GM23338 (cell line): Measurements from ENCODE around the gene NXPH3. TPM values are rescaled to one million over a fixed set of nuclear protein-coding genes. Genes with fewer than 3 reads are reported as not detected.

ENCODE experiments used
- ATAC-seq: fragments of 200-7000 bp; cut with Tn5 transposase; 3 replicates; pipeline ENCODE4 v1.9.1; 2020
- DNase-seq: peaks from one replicate; pipeline ENCODE4 v3.0.0-alpha.2; 2015; ENCODE audit warnings: low spot score
- H2AFZ ChIP-seq: fragments of 200-600 bp; sonication (generic); 2 replicates; pipeline ENCODE4 v1.8.0; 2016; ENCODE audit warnings: antibody characterized with exemption, mild to moderate bottlenecking, moderate library complexity
- H3F3A ChIP-seq: fragments of 200-600 bp; sonication (generic); replicated peaks from 2 replicates; pipeline ENCODE4 v1.8.0; 2017; ENCODE audit warnings: antibody characterized with exemption, mixed run types, low read depth
- H3K27ac ChIP-seq: fragments of 200-600 bp; sonication (generic); 2 replicates; pipeline ENCODE4 v1.6.1; 2016; ENCODE audit warnings: low read depth
- H3K27me3 ChIP-seq: fragments of 200-600 bp; sonication (generic); 2 replicates; pipeline ENCODE4 v1.8.0; 2016; ENCODE audit warnings: mild to moderate bottlenecking, mixed run types, moderate library complexity; ENCODE audit not compliant: insufficient read depth
- H3K36me3 ChIP-seq: fragments of 200-600 bp; sonication (generic); 2 replicates; pipeline ENCODE4 v1.8.0; 2016; ENCODE audit warnings: mild to moderate bottlenecking; ENCODE audit not compliant: insufficient read depth
- H3K4me1 ChIP-seq: fragments of 200-600 bp; sonication (generic); 2 replicates; pipeline ENCODE4 v1.8.0; 2016; ENCODE audit warnings: mild to moderate bottlenecking, moderate library complexity; ENCODE audit not compliant: insufficient read depth
- H3K4me2 ChIP-seq: fragments of 200-600 bp; sonication (generic); 2 replicates; pipeline ENCODE4 v1.7.1; 2017; ENCODE audit warnings: mixed run types
- H3K4me3 ChIP-seq: fragments of 200-600 bp; sonication (generic); 2 replicates; pipeline ENCODE4 v1.6.1; 2016; ENCODE audit warnings: mixed run types
- H3K79me2 ChIP-seq: fragments of 200-600 bp; sonication (generic); replicated peaks from 2 replicates; pipeline ENCODE4 v1.8.0; 2017; ENCODE audit warnings: mild to moderate bottlenecking; ENCODE audit not compliant: insufficient read depth
- H3K9me2 ChIP-seq: fragments of 200-600 bp; sonication (generic); 2 replicates; pipeline ENCODE4 v1.8.0; 2017; ENCODE audit not compliant: insufficient read depth
- H4K20me1 ChIP-seq: fragments of 200-600 bp; sonication (generic); replicated peaks from 2 replicates; pipeline ENCODE4 v1.8.0; 2017; ENCODE audit warnings: mild to moderate bottlenecking; ENCODE audit not compliant: insufficient read depth
- H3K27ac Mint-ChIP-seq: 2 replicates; pipeline ENCODE4 v1.8.0; 2020; ENCODE audit warnings: inconsistent platforms, mild to moderate bottlenecking, moderate library complexity, mixed read lengths
- H3K27me3 Mint-ChIP-seq: 3 replicates; pipeline ENCODE4 v1.8.0; 2022; ENCODE audit warnings: low read depth, mild to moderate bottlenecking, moderate library complexity, mixed read lengths, inconsistent platforms; ENCODE audit not compliant: insufficient read depth, poor library complexity
- H3K36me3 Mint-ChIP-seq: 3 replicates; pipeline ENCODE4 v1.8.0; 2021; ENCODE audit warnings: low read depth, mild to moderate bottlenecking, inconsistent platforms, moderate library complexity, mixed read lengths
- H3K4me1 Mint-ChIP-seq: 3 replicates; pipeline ENCODE4 v1.8.0; 2020; ENCODE audit warnings: mild to moderate bottlenecking, inconsistent platforms, mixed read lengths
- H3K4me3 Mint-ChIP-seq: 3 replicates; pipeline ENCODE4 v1.8.0; 2021; ENCODE audit warnings: moderate library complexity, mild to moderate bottlenecking, inconsistent platforms, mixed read lengths
- H3K9me3 Mint-ChIP-seq: 3 replicates; pipeline ENCODE4 v1.8.0; 2020; ENCODE audit warnings: moderate library complexity, mild to moderate bottlenecking, inconsistent platforms, mixed read lengths
- CREB1 ChIP-seq: fragments of 250-450 bp; sonication (Bioruptor Pico); IDR thresholded peaks from 2 replicates; pipeline ENCODE4 v1.5.0; 2020; ENCODE audit warnings: low read depth, mild to moderate bottlenecking, moderate library complexity
- EZH2 ChIP-seq: fragments of 200-600 bp; sonication (generic); IDR thresholded peaks from one replicate; pipeline ENCODE4 v1.8.0; 2017; ENCODE audit warnings: antibody characterized with exemption, mild to moderate bottlenecking, low read depth; ENCODE audit not compliant: unreplicated experiment
- EZH2phosphoT487 ChIP-seq: fragments of 200-600 bp; sonication (generic); IDR thresholded peaks from one replicate; pipeline ENCODE4 v1.8.1; 2018; ENCODE audit warnings: antibody characterized with exemption; ENCODE audit not compliant: unreplicated experiment
- JUNB ChIP-seq: IDR thresholded peaks from one replicate; pipeline ENCODE4 v1.6.1; 2016; ENCODE audit warnings: antibody characterized with exemption; ENCODE audit not compliant: unreplicated experiment
- NANOG ChIP-seq: IDR thresholded peaks from 2 replicates; pipeline ENCODE4 v1.6.1; 2016; ENCODE audit warnings: antibody characterized with exemption, borderline replicate concordance
- POLR2AphosphoS5 ChIP-seq: IDR thresholded peaks from 2 replicates; pipeline ENCODE4 v1.6.1; 2016; ENCODE audit warnings: antibody characterized with exemption, low read depth
- STAT1 ChIP-seq: IDR thresholded peaks from one replicate; pipeline ENCODE4 v1.6.1; 2016; ENCODE audit warnings: antibody characterized with exemption; ENCODE audit not compliant: unreplicated experiment
- ZNF114 ChIP-seq: fragments of 250-450 bp; sonication (Bioruptor Pico); IDR thresholded peaks from 2 replicates; pipeline ENCODE4 v1.5.0; 2020; ENCODE audit warnings: mild to moderate bottlenecking, moderate library complexity
- ZNF331 ChIP-seq: fragments of 250-450 bp; sonication (Bioruptor Pico); IDR thresholded peaks from 2 replicates; pipeline ENCODE4 v1.5.0; 2020; ENCODE audit warnings: low read depth, mild to moderate bottlenecking, moderate library complexity
- polyA plus RNA-seq: library from polyadenylated mRNA; unstranded; fragments of >200 nt; fragmentation: Nextera tagmentation; extraction: Ambion mirVana; gene quantifications from 2 replicates; pipeline ENCODE4 v1.2.1, GENCODE V29; 2016
- total RNA-seq: library from RNA; depleted of rRNA; stranded (reverse); fragments of >200 nt; shearing (Covaris generic); gene quantifications from 2 replicates; pipeline ENCODE4 v1.2.3, GENCODE V29; 2014
- TF ChIP-seq, protein P1 (sequence below): IDR thresholded peaks from 2 replicates; pipeline ENCODE4 v1.6.1; 2016; ENCODE audit warnings: antibody characterized with exemption
- TF ChIP-seq, protein P2 (sequence below): fragments of 250-450 bp; sonication (Bioruptor Pico); IDR thresholded peaks from 2 replicates; pipeline ENCODE4 v1.5.0; 2020; ENCODE audit warnings: mild to moderate bottlenecking, moderate library complexity
- TF ChIP-seq, protein P3 (sequence below), 2 experiments: fragments of 200-600 bp in 1 of 2; sonication (generic) in 1 of 2; conservative IDR thresholded peaks; 2 replicates each; pipeline versions ENCODE4 v1.5.1 to v1.6.1; 2016 to 2017; ENCODE audit warnings: antibody characterized with exemption in 2 of 2, low read depth in 2 of 2, mild to moderate bottlenecking in 2 of 2, moderate library complexity in 1 of 2
- TF ChIP-seq, protein P4 (sequence below): IDR thresholded peaks from one replicate; pipeline ENCODE4 v1.6.1; 2018; ENCODE audit warnings: antibody characterized with exemption; ENCODE audit not compliant: unreplicated experiment

Gene NXPH3
- total and polyA plus RNA-seq, 2 experiments from 2014 or later: 0.23 to 2.7 TPM

DNA sequence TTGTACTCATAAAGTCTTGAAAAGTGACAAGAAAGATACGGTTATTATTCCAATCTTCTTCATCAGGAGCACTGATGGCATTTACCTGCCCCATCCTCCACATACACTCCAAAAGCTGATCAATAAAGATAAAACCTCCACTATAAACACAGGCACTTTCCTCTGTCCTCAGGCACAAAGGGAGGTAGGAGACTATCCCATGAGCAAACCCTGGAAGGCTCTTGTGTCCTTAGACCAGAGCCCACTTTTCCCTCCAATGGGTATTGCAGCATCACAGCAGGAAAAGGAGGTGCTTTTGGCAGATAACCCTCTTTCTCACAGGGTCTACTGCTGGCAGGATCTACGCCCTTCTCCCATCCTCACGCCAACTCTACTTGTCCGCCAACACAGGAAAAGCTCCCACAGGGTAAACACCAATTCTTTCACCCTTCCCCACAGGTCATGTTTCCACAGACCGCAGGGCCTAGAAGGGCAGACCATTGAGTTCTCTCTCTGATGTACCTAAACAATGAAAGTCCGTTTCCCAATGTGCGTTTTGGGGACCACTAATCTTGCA lies 28.7 kb downstream of the NXPH3 start:
- Mint-ChIP-seq H3K27me3 (peaks cover 2% of the 10 kb centered on the region), H3K4me3 (no peak overlapping the region), H3K9me3 (no peaks in the 10 kb centered on the region), H3K27ac (no peak overlapping the region), H3K36me3 (peaks cover 40% of the 10 kb centered on the region), H3K4me1 (no peaks in the 10 kb centered on the region)
- H3K4me1 ChIP-seq: no peaks in the 10 kb centered on the region
- H3K27ac ChIP-seq: no peak overlapping the region
- DNase-seq: no peak
- TF ChIP-seq, protein P1, sequence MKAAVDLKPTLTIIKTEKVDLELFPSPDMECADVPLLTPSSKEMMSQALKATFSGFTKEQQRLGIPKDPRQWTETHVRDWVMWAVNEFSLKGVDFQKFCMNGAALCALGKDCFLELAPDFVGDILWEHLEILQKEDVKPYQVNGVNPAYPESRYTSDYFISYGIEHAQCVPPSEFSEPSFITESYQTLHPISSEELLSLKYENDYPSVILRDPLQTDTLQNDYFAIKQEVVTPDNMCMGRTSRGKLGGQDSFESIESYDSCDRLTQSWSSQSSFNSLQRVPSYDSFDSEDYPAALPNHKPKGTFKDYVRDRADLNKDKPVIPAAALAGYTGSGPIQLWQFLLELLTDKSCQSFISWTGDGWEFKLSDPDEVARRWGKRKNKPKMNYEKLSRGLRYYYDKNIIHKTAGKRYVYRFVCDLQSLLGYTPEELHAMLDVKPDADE: no peak
- TF ChIP-seq CREB1 (CRISPR knock-in tag) (no peak), ZNF331 (CRISPR knock-in tag) (no peak), ZNF114 (CRISPR knock-in tag) (no peak), NANOG (no peak), EZH2phosphoT487 (no peak), STAT1 (no peak), JUNB (no peak), EZH2 (no peak), POLR2AphosphoS5 (no peak)
- TF ChIP-seq, protein P2, sequence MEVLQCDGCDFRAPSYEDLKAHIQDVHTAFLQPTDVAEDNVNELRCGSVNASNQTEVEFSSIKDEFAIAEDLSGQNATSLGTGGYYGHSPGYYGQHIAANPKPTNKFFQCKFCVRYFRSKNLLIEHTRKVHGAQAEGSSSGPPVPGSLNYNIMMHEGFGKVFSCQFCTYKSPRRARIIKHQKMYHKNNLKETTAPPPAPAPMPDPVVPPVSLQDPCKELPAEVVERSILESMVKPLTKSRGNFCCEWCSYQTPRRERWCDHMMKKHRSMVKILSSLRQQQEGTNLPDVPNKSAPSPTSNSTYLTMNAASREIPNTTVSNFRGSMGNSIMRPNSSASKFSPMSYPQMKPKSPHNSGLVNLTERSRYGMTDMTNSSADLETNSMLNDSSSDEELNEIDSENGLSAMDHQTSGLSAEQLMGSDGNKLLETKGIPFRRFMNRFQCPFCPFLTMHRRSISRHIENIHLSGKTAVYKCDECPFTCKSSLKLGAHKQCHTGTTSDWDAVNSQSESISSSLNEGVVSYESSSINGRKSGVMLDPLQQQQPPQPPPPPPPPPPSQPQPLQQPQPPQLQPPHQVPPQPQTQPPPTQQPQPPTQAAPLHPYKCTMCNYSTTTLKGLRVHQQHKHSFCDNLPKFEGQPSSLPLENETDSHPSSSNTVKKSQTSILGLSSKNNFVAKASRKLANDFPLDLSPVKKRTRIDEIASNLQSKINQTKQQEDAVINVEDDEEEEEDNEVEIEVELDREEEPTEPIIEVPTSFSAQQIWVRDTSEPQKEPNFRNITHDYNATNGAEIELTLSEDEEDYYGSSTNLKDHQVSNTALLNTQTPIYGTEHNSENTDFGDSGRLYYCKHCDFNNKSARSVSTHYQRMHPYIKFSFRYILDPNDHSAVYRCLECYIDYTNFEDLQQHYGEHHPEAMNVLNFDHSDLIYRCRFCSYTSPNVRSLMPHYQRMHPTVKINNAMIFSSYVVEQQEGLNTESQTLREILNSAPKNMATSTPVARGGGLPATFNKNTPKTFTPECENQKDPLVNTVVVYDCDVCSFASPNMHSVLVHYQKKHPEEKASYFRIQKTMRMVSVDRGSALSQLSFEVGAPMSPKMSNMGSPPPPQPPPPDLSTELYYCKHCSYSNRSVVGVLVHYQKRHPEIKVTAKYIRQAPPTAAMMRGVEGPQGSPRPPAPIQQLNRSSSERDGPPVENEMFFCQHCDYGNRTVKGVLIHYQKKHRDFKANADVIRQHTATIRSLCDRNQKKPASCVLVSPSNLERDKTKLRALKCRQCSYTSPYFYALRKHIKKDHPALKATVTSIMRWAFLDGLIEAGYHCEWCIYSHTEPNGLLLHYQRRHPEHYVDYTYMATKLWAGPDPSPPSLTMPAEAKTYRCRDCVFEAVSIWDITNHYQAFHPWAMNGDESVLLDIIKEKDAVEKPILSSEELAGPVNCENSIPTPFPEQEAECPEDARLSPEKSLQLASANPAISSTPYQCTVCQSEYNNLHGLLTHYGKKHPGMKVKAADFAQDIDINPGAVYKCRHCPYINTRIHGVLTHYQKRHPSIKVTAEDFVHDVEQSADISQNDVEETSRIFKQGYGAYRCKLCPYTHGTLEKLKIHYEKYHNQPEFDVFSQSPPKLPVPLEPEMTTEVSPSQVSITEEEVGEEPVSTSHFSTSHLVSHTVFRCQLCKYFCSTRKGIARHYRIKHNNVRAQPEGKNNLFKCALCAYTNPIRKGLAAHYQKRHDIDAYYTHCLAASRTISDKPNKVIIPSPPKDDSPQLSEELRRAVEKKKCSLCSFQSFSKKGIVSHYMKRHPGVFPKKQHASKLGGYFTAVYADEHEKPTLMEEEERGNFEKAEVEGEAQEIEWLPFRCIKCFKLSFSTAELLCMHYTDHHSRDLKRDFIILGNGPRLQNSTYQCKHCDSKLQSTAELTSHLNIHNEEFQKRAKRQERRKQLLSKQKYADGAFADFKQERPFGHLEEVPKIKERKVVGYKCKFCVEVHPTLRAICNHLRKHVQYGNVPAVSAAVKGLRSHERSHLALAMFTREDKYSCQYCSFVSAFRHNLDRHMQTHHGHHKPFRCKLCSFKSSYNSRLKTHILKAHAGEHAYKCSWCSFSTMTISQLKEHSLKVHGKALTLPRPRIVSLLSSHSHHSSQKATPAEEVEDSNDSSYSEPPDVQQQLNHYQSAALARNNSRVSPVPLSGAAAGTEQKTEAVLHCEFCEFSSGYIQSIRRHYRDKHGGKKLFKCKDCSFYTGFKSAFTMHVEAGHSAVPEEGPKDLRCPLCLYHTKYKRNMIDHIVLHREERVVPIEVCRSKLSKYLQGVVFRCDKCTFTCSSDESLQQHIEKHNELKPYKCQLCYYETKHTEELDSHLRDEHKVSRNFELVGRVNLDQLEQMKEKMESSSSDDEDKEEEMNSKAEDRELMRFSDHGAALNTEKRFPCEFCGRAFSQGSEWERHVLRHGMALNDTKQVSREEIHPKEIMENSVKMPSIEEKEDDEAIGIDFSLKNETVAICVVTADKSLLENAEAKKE: no peak
- TF ChIP-seq, protein P3, sequence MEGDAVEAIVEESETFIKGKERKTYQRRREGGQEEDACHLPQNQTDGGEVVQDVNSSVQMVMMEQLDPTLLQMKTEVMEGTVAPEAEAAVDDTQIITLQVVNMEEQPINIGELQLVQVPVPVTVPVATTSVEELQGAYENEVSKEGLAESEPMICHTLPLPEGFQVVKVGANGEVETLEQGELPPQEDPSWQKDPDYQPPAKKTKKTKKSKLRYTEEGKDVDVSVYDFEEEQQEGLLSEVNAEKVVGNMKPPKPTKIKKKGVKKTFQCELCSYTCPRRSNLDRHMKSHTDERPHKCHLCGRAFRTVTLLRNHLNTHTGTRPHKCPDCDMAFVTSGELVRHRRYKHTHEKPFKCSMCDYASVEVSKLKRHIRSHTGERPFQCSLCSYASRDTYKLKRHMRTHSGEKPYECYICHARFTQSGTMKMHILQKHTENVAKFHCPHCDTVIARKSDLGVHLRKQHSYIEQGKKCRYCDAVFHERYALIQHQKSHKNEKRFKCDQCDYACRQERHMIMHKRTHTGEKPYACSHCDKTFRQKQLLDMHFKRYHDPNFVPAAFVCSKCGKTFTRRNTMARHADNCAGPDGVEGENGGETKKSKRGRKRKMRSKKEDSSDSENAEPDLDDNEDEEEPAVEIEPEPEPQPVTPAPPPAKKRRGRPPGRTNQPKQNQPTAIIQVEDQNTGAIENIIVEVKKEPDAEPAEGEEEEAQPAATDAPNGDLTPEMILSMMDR (conservative IDR thresholded peaks at IDR 0.05; ENCODE audit: low read depth in 2 of 2): no peak
- TF ChIP-seq, protein P4, sequence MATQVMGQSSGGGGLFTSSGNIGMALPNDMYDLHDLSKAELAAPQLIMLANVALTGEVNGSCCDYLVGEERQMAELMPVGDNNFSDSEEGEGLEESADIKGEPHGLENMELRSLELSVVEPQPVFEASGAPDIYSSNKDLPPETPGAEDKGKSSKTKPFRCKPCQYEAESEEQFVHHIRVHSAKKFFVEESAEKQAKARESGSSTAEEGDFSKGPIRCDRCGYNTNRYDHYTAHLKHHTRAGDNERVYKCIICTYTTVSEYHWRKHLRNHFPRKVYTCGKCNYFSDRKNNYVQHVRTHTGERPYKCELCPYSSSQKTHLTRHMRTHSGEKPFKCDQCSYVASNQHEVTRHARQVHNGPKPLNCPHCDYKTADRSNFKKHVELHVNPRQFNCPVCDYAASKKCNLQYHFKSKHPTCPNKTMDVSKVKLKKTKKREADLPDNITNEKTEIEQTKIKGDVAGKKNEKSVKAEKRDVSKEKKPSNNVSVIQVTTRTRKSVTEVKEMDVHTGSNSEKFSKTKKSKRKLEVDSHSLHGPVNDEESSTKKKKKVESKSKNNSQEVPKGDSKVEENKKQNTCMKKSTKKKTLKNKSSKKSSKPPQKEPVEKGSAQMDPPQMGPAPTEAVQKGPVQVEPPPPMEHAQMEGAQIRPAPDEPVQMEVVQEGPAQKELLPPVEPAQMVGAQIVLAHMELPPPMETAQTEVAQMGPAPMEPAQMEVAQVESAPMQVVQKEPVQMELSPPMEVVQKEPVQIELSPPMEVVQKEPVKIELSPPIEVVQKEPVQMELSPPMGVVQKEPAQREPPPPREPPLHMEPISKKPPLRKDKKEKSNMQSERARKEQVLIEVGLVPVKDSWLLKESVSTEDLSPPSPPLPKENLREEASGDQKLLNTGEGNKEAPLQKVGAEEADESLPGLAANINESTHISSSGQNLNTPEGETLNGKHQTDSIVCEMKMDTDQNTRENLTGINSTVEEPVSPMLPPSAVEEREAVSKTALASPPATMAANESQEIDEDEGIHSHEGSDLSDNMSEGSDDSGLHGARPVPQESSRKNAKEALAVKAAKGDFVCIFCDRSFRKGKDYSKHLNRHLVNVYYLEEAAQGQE: no peak
- no peak for ATAC-seq
- no peak overlapping the region for H3K4me2 ChIP-seq
- no peak overlapping the region for H3K4me3 ChIP-seq
- H3K27me3 ChIP-seq: no peaks in the 10 kb centered on the region
- H4K20me1 ChIP-seq: no peaks in the 10 kb centered on the region
- H2AFZ ChIP-seq: no peak overlapping the region
- H3F3A ChIP-seq: no peaks in the 10 kb centered on the region
- H3K79me2 ChIP-seq: no peaks in the 10 kb centered on the region
- H3K36me3 ChIP-seq: 0 out of 2 replicates have a peak, but pooled peaks cover 3% of the 10 kb centered on the region
- H3K9me2 ChIP-seq: no peaks in the 10 kb centered on the region
